Measurements from ENCODE around the gene GARNL3. TPM values are rescaled to one million over a fixed set of nuclear protein-coding genes. Genes with fewer than 3 reads are reported as not detected.

GARNL3 gene
- under 1 TPM; 0.27 to 0.73 (median 0.57) TPM for total RNA-seq (2021; fragmentation: NEBNext Ultra II Directional; extraction: Animal tissue kit (Norgen Biotek cat#: 25700))
- long read RNA-seq: 0 reads

- Mint-ChIP-seq H3K27me3 (ENCODE audit: insufficient read depth) (peaks cover 11% of the 10 kb centered on the region; the same call in 1 of the 2 replicates), H3K36me3 (ENCODE audit: low read depth) (no peaks in the 10 kb centered on the region), H3K4me3 (no peak within 1 kb of the TSS), H3K4me1 (ENCODE audit: low read depth) (no peaks in the 10 kb centered on the region), H3K27ac (no peak within 1 kb of the TSS), H3K9me3 (no peaks in the 10 kb centered on the region)
- TF ChIP-seq, protein P1, sequence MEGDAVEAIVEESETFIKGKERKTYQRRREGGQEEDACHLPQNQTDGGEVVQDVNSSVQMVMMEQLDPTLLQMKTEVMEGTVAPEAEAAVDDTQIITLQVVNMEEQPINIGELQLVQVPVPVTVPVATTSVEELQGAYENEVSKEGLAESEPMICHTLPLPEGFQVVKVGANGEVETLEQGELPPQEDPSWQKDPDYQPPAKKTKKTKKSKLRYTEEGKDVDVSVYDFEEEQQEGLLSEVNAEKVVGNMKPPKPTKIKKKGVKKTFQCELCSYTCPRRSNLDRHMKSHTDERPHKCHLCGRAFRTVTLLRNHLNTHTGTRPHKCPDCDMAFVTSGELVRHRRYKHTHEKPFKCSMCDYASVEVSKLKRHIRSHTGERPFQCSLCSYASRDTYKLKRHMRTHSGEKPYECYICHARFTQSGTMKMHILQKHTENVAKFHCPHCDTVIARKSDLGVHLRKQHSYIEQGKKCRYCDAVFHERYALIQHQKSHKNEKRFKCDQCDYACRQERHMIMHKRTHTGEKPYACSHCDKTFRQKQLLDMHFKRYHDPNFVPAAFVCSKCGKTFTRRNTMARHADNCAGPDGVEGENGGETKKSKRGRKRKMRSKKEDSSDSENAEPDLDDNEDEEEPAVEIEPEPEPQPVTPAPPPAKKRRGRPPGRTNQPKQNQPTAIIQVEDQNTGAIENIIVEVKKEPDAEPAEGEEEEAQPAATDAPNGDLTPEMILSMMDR (IDR thresholded peaks at IDR 0.05): no peak
- DNase-seq: no peak
Observed at GRCh38 chr9:127264462-127265219, at the start of gene GARNL3. Gene GARNL3, plus strand, starts transcription at chr9:127264774. Its CDS starts 104 bp downstream, at chr9:127264878.

DNA sequence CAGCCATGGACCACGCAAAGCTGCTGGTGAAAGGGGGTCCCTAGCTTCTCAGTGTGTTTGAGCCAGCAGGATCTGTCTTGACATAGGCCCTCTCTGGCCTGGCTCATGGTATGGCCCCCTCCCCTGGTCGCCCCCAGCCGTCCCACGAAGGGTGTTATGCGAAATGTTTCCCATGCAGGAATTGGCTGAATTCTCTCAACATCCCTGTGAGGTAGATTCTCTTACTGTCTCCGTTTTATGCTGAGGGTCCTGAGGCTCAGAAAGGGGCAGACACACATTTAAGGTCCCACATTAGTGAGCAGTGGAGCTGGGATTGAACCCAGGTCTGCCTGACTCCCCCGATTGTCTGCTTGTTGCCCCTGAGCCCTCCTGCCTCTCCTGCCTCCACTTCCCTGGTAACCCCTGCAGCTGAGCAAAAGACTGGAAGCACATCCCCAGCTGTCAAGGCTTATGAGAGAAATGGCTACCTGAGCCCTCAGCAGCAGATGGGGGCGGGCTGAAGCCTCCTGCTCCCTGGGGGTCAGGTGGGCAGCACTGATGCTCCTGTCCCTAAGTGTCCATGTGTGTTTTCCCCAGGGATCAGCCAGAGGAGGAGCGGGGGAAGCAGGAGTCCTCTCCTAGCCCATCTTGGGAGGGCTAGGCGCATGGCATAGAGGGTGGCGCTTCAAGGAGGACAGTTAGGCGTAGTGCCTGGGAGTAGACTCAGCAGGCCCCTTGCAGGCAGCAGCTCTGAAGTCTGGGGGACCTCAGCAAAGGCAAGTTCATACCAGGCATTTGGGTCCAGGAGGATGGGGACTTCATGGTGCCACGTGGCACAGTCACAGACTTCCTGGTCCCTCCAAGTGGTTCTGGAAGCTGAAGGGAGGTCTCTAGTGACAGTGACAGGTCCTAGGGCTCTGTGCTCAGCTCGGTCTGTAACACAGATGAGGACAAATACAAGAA is 49.0 kb upstream of the GARNL3 start:
- Mint-ChIP-seq H3K27ac (no peak overlapping the region), H3K4me1 (ENCODE audit: low read depth) (peaks cover 8% of the 10 kb centered on the region), H3K9me3 (no peaks in the 10 kb centered on the region), H3K4me3 (no peak overlapping the region), H3K27me3 (ENCODE audit: insufficient read depth) (peaks cover 30% of the 10 kb centered on the region), H3K36me3 (ENCODE audit: low read depth) (no peaks in the 10 kb centered on the region)
- no peak for DNase-seq
- TF ChIP-seq, protein P1 (IDR thresholded peaks at IDR 0.05): no peak

DNA sequence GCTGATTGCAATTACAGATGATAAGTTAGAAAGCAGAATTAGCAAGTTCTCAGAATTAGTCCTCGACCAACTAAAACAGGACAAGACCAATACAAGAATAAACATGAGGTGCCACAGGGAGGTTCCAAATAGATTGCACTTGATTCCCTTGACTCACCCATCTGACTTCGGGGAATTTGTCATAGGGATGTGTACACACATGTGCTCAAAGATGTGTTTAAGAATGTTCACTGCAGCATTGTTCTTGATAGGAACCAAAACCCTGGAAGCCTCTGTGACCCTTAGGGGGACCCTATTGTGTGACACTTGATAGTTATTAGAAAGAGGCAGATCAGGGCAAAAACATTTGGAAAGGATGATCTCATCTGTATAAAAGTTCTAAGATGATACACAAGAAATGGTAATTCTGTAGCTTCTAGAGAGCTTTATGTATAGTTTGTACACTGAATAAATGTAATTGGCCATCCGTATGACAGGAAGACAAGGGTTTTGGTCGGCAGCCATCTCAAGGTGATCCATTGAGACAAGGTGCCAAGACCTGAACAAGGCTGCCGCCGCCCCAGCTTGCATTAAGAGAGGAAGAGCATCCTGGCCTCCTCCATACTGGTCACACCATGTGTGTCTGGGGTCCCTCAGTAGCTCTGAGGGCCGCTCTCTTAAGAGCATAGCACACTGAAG is 48.2 kb upstream of the GARNL3 start:
- H3K36me3 Mint-ChIP-seq (ENCODE audit: low read depth): no peaks in the 10 kb centered on the region
- peaks cover 8% of the 10 kb centered on the region for H3K4me1 Mint-ChIP-seq (ENCODE audit: low read depth)
- H3K4me3 Mint-ChIP-seq: no peak overlapping the region
- H3K27ac Mint-ChIP-seq: no peak overlapping the region
- H3K27me3 Mint-ChIP-seq (ENCODE audit: insufficient read depth): peaks cover 26% of the 10 kb centered on the region
- TF ChIP-seq, protein P1 (IDR thresholded peaks at IDR 0.05): no peak
- DNase-seq: no peak
- no peaks in the 10 kb centered on the region for H3K9me3 Mint-ChIP-seq

- TF ChIP-seq, protein P1 (IDR thresholded peaks at IDR 0.05): no peak
- DNase-seq: no peak
- Mint-ChIP-seq H3K27me3 (ENCODE audit: insufficient read depth) (peaks cover 31% of the 10 kb centered on the region), H3K4me3 (no peak overlapping the region), H3K36me3 (ENCODE audit: low read depth) (no peaks in the 10 kb centered on the region), H3K4me1 (ENCODE audit: low read depth) (peaks cover 8% of the 10 kb centered on the region), H3K9me3 (no peaks in the 10 kb centered on the region), H3K27ac (no peak overlapping the region)
Observed at GRCh38 chr9:127216888-127217217, 47.7 kb upstream of the GARNL3 start.

DNA sequence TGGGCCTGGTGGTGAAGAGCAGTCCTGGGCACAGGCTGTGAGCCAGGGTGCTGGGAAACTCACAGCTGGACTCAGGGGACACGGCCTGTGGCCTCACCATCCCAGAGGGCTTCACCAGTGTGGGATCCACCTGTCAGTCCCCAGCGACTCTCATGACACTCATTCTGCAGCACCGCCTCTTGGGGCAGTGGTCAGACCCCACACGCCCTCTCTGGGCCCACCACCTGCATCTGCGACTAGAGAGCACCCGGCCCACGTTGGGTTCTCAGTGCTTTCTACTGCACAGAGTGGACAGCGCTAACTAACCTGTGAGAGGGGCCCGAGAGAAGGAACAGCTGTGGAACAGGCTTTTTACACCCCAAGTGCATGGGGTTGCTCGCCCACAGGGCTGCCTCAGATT is 45.8 kb upstream of the GARNL3 start:
- Mint-ChIP-seq H3K9me3 (no peaks in the 10 kb centered on the region), H3K4me3 (no peak overlapping the region)

More for the DNA sequence above, 45.8 kb upstream of the GARNL3 start:
- TF ChIP-seq, protein P1 (IDR thresholded peaks at IDR 0.05): no peak
- H3K4me1 Mint-ChIP-seq (ENCODE audit: low read depth): peaks cover 8% of the 10 kb centered on the region
- no peaks in the 10 kb centered on the region for H3K36me3 Mint-ChIP-seq (ENCODE audit: low read depth)
- H3K27me3 Mint-ChIP-seq (ENCODE audit: insufficient read depth): peaks cover 28% of the 10 kb centered on the region
- H3K27ac Mint-ChIP-seq: no peak overlapping the region
- DNase-seq: no peak

Measured in HFFc6 (cell line).